ENCODE measurements around the gene NKAP. TPM values are rescaled to one million over a fixed set of nuclear protein-coding genes. Genes with fewer than 3 reads are reported as not detected.

NKAP gene
- total RNA-seq, 1 experiment from 2014 or later: 7.3 TPM

DNA sequence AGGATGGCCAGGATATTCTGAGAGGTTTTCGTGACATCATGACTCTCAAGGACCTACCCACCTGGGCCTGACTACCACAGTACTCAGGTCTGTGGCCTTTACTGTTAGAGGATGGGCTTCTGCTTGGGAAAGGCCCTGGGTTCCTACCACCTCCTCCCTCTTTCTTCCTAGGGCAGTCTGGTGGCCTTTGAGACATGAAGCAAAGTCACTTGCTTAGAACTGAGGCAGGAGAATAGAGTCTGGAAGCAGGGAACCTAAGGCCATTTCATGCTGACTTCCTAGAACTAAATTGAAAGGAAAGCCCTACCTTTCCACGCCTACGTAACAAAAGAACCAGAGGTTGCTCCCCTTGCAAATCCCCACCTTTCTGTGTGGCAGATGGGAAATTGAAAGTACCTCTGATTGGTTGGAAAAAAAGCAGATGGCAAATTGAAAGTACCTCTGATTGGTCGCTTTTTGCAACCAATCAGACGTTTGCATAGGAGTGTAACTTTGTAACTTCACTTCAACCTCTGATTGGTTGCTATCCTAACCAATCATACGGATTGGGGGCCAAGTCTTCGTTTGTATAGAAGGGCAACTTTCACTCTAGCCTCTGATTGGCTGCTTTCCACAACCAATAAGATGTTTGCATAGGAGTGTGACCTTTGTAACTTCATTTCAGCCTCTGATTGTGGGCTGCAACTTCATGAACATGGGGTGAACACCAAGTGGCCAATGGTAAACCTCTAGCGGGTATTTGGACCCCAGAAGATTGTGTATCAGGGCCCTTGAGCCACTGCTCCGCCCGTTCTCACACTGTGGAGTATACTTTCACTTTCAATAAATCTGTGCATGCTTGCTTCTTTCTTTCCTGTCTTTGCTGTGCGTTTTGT, 57.8 kb downstream of the NKAP start:
- no peak for DNase-seq
- H3K4me3 Mint-ChIP-seq: no peak overlapping the region
- Histone ChIP-seq H3K4ac (ENCODE audit: low read depth, low read length) (no peak overlapping the region), H3K14ac (ENCODE audit: insufficient read depth, low read length) (no peak overlapping the region), H3K79me1 (ENCODE audit: insufficient read depth, low read depth, low read length, poor library complexity, severe bottlenecking) (no peaks in the 10 kb centered on the region), H3K23me2 (ENCODE audit: insufficient read length, low read depth, low read length, poor library complexity, severe bottlenecking) (no peaks in the 10 kb centered on the region), H2BK20ac (ENCODE audit: low read depth, low read length, poor library complexity, severe bottlenecking) (no peak overlapping the region), H3K27ac (ENCODE audit: insufficient read length, low read depth, low read length) (no peak overlapping the region), H2AFZ (ENCODE audit: low read length) (no peak overlapping the region), H2BK120ac (ENCODE audit: low read depth, low read length, poor library complexity, severe bottlenecking) (no peak overlapping the region), H3K9me3 (ENCODE audit: control insufficient read depth, low read depth, low read length) (peaks cover 21% of the 10 kb centered on the region), H3K79me2 (ENCODE audit: insufficient read depth, low read length) (no peaks in the 10 kb centered on the region), H3K4me1 (ENCODE audit: insufficient read depth, low read length) (no peaks in the 10 kb centered on the region), H4K8ac (replicated peaks; ENCODE audit: insufficient read length, low read depth, low read length) (no peak overlapping the region), H3K4me2 (ENCODE audit: insufficient read depth, insufficient read length, low read length) (no peak overlapping the region), H2AK5ac (ENCODE audit: insufficient read length, low read length) (no peak overlapping the region), H3T11ph (ENCODE audit: low read length) (no peak overlapping the region), H3K56ac (ENCODE audit: insufficient read length, low read depth, low read length) (no peak overlapping the region), H3K18ac (ENCODE audit: insufficient read length, low read depth, low read length) (no peak overlapping the region), H3K23ac (ENCODE audit: insufficient read length, low read depth, low read length) (no peak overlapping the region), H4K5ac (ENCODE audit: insufficient read length, low read depth, low read length) (no peak overlapping the region), H3K27me3 (ENCODE audit: insufficient read depth, low read length) (no peaks in the 10 kb centered on the region), H4K91ac (ENCODE audit: insufficient read length, low read depth, low read length) (no peak overlapping the region), H2BK15ac (ENCODE audit: low read depth, low read length) (no peak overlapping the region), H2BK12ac (ENCODE audit: insufficient read length, low read depth, low read length) (no peak overlapping the region), H3K9ac (ENCODE audit: extremely low read depth, insufficient read length, low read length) (no peak overlapping the region), H4K20me1 (ENCODE audit: control insufficient read depth, insufficient read depth, insufficient read length) (no peaks in the 10 kb centered on the region), H2BK5ac (ENCODE audit: insufficient read length, low read length) (no peak overlapping the region)
- H3K4me1 Mint-ChIP-seq: no peaks in the 10 kb centered on the region
- H3K36me3 Mint-ChIP-seq (ENCODE audit: insufficient read depth in 1 of 3, low read depth in 3 of 3): 0 out of 7 replicates have a peak, but pooled peaks cover 0 to 4% (median 0%) of the 10 kb centered on the region in 3 experiments
- H3K9me3 Mint-ChIP-seq: peaks cover 44 to 54% of the 10 kb centered on the region in 2 experiments
- TF ChIP-seq, protein P1, sequence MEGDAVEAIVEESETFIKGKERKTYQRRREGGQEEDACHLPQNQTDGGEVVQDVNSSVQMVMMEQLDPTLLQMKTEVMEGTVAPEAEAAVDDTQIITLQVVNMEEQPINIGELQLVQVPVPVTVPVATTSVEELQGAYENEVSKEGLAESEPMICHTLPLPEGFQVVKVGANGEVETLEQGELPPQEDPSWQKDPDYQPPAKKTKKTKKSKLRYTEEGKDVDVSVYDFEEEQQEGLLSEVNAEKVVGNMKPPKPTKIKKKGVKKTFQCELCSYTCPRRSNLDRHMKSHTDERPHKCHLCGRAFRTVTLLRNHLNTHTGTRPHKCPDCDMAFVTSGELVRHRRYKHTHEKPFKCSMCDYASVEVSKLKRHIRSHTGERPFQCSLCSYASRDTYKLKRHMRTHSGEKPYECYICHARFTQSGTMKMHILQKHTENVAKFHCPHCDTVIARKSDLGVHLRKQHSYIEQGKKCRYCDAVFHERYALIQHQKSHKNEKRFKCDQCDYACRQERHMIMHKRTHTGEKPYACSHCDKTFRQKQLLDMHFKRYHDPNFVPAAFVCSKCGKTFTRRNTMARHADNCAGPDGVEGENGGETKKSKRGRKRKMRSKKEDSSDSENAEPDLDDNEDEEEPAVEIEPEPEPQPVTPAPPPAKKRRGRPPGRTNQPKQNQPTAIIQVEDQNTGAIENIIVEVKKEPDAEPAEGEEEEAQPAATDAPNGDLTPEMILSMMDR (conservative IDR thresholded peaks at IDR 0.05): no peak
- no peak overlapping the region for H3K27ac Mint-ChIP-seq
- WGBS (ENCODE audit: extremely low coverage, insufficient read length, low lambda C conversion rate): no CpG with 5 or more reads among the region's 11 CpGs
- H3K27me3 Mint-ChIP-seq (ENCODE audit: low read depth): no peaks in the 10 kb centered on the region; the same call in none of the 2 replicates

All from H9 (cell line).